Neural progenitor cell (in vitro differentiated cells): ENCODE results near the gene MACROH2A1. TPM values are rescaled to one million over a fixed set of nuclear protein-coding genes. Genes with fewer than 3 reads are reported as not detected.

Source experiments
- DNase-seq: peaks from one replicate; pipeline ENCODE4 v3.0.0-alpha.2; 2016; ENCODE audit warnings: low spot score
- H2AFZ ChIP-seq: fragments of 200-600 bp; sonication (generic); replicated peaks from 2 replicates; pipeline ENCODE4 v1.6.1; 2016; ENCODE audit warnings: antibody characterized with exemption
- H3F3A ChIP-seq: fragments of 200-600 bp; sonication (generic); 2 replicates; pipeline ENCODE4 v1.6.1; 2016; ENCODE audit warnings: antibody characterized with exemption, low read depth
- H3K27ac ChIP-seq: fragments of 200-600 bp; sonication (generic); 2 replicates; pipeline ENCODE4 v1.5.1; 2016; ENCODE audit warnings: mild to moderate bottlenecking
- H3K27me3 ChIP-seq: fragments of 200-600 bp; sonication (generic); 2 replicates; pipeline ENCODE4 v1.6.1; 2016; ENCODE audit warnings: mild to moderate bottlenecking, moderate library complexity
- H3K36me3 ChIP-seq: fragments of 200-600 bp; sonication (generic); 2 replicates; pipeline ENCODE4 v1.5.1; 2016
- H3K4me1 ChIP-seq: fragments of 200-600 bp; sonication (generic); 2 replicates; pipeline ENCODE4 v1.6.1; 2016; ENCODE audit warnings: mixed run types
- H3K4me2 ChIP-seq: fragments of 200-600 bp; sonication (generic); 2 replicates; pipeline ENCODE4 v1.6.1; 2016
- H3K4me3 ChIP-seq: fragments of 200-600 bp; sonication (generic); 2 replicates; pipeline ENCODE4 v1.5.1; 2016
- H3K79me2 ChIP-seq: fragments of 200-600 bp; sonication (generic); 2 replicates; pipeline ENCODE4 v1.6.1; 2016; ENCODE audit warnings: low read depth
- H3K9ac ChIP-seq: fragments of 200-600 bp; sonication (generic); 2 replicates; pipeline ENCODE4 v1.6.1; 2016
- H3K9me3 ChIP-seq: fragments of 200-600 bp; sonication (generic); 2 replicates; pipeline ENCODE4 v1.5.1; 2016; ENCODE audit warnings: low read depth
- H4K20me1 ChIP-seq: fragments of 200-600 bp; sonication (generic); 2 replicates; pipeline ENCODE4 v1.6.1; 2016; ENCODE audit warnings: low read depth
- H3K27ac Mint-ChIP-seq: 3 replicates; pipeline ENCODE4 v1.8.0; 2021; ENCODE audit warnings: mixed read lengths
- H3K27me3 Mint-ChIP-seq: 2 replicates; pipeline ENCODE4 v1.8.0; 2022; ENCODE audit warnings: low read depth, mild to moderate bottlenecking, inconsistent platforms, moderate library complexity, mixed read lengths; ENCODE audit not compliant: insufficient read depth
- H3K36me3 Mint-ChIP-seq: 3 replicates; pipeline ENCODE4 v1.8.0; 2021; ENCODE audit warnings: mixed read lengths
- H3K4me1 Mint-ChIP-seq: 3 replicates; pipeline ENCODE4 v1.8.0; 2021; ENCODE audit warnings: mixed read lengths
- H3K4me3 Mint-ChIP-seq: 3 replicates; pipeline ENCODE4 v1.8.0; 2021; ENCODE audit warnings: mild to moderate bottlenecking, moderate library complexity, mixed read lengths
- H3K9me3 Mint-ChIP-seq: 3 replicates; pipeline ENCODE4 v1.8.0; 2020; ENCODE audit warnings: mixed read lengths
- EZH2 ChIP-seq: fragments of 200-600 bp; sonication (generic); IDR thresholded peaks from 2 replicates; pipeline ENCODE4 v1.6.1; 2017; ENCODE audit warnings: antibody characterized with exemption, mild to moderate bottlenecking, moderate library complexity
- EZH2phosphoT487 ChIP-seq: fragments of 200-600 bp; sonication (generic); IDR thresholded peaks from 2 replicates; pipeline ENCODE4 v1.6.1; 2017; ENCODE audit warnings: antibody characterized with exemption
- total RNA-seq: library from RNA; depleted of rRNA; stranded (reverse); fragments of >200 nt; gene quantifications from 2 replicates; pipeline ENCODE4 v1.2.3, GENCODE V29; 2015; ENCODE audit warnings: low replicate concordance
- TF ChIP-seq, protein P1 (sequence below): fragments of 200-600 bp; sonication (generic); IDR thresholded peaks from 2 replicates; pipeline ENCODE4 v1.5.1; 2017; ENCODE audit warnings: antibody characterized with exemption, mild to moderate bottlenecking

MACROH2A1 gene
- total RNA-seq, 1 donor from 2014 or later: 179 TPM

DNA sequence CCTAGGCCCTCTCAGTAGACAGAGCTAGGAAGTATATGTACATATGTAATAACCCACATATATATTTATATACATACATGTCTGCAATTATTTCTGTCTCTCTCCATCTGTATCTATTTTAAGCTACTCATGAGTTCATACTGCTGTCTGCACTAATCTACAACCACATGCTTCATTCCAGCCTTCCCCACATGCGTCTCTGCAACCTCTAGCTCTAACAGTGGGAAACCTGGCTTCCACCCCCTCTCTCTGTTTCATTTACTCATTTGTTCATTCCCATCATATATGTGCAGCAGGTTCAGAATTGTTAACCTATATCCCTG lies 24.8 kb upstream of the MACROH2A1 start:
- Mint-ChIP-seq H3K36me3 (peaks cover 2% of the 10 kb centered on the region), H3K27ac (no peak overlapping the region), H3K4me1 (no peaks in the 10 kb centered on the region), H3K27me3 (peaks cover 6% of the 10 kb centered on the region), H3K9me3 (peaks cover 8% of the 10 kb centered on the region), H3K4me3 (no peak overlapping the region)
- Histone ChIP-seq H3K4me1 (no peaks in the 10 kb centered on the region), H3K27ac (no peak overlapping the region), H3K79me2 (no peaks in the 10 kb centered on the region), H2AFZ (no peak overlapping the region), H3F3A (no peaks in the 10 kb centered on the region), H4K20me1 (no peaks in the 10 kb centered on the region), H3K9me3 (peaks cover 4% of the 10 kb centered on the region), H3K4me2 (no peak overlapping the region), H3K27me3 (peaks cover 31% of the 10 kb centered on the region), H3K36me3 (no peaks in the 10 kb centered on the region), H3K9ac (no peak overlapping the region), H3K4me3 (no peak overlapping the region)
- TF ChIP-seq EZH2 (no peak), EZH2phosphoT487 (no peak)
- TF ChIP-seq, protein P1, sequence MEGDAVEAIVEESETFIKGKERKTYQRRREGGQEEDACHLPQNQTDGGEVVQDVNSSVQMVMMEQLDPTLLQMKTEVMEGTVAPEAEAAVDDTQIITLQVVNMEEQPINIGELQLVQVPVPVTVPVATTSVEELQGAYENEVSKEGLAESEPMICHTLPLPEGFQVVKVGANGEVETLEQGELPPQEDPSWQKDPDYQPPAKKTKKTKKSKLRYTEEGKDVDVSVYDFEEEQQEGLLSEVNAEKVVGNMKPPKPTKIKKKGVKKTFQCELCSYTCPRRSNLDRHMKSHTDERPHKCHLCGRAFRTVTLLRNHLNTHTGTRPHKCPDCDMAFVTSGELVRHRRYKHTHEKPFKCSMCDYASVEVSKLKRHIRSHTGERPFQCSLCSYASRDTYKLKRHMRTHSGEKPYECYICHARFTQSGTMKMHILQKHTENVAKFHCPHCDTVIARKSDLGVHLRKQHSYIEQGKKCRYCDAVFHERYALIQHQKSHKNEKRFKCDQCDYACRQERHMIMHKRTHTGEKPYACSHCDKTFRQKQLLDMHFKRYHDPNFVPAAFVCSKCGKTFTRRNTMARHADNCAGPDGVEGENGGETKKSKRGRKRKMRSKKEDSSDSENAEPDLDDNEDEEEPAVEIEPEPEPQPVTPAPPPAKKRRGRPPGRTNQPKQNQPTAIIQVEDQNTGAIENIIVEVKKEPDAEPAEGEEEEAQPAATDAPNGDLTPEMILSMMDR: no peak
- no peak for DNase-seq

- Mint-ChIP-seq H3K9me3 (peaks cover 3% of the 10 kb centered on the region), H3K27ac (no peak overlapping the region), H3K4me3 (no peak overlapping the region), H3K36me3 (peaks cover 2% of the 10 kb centered on the region), H3K27me3 (peaks cover 6% of the 10 kb centered on the region), H3K4me1 (no peaks in the 10 kb centered on the region)
- H3F3A ChIP-seq: no peaks in the 10 kb centered on the region
- H3K9ac ChIP-seq: no peak overlapping the region
- no peak overlapping the region for H2AFZ ChIP-seq
- H3K27ac ChIP-seq: no peak overlapping the region
- no peaks in the 10 kb centered on the region for H4K20me1 ChIP-seq
- H3K79me2 ChIP-seq: no peaks in the 10 kb centered on the region
- TF ChIP-seq, protein P1: no peak
- no peak for TF ChIP-seq EZH2phosphoT487
- TF ChIP-seq EZH2: no peak
- peaks cover 36% of the 10 kb centered on the region for H3K27me3 ChIP-seq
- no peaks in the 10 kb centered on the region for H3K9me3 ChIP-seq
- H3K4me2 ChIP-seq: no peak overlapping the region
- H3K4me1 ChIP-seq: no peaks in the 10 kb centered on the region
- no peak for DNase-seq
- H3K4me3 ChIP-seq: no peak overlapping the region
- H3K36me3 ChIP-seq: no peaks in the 10 kb centered on the region
These were observed 24.3 kb upstream of the MACROH2A1 start for GRCh38 chr5:135423146-135423845.

DNA sequence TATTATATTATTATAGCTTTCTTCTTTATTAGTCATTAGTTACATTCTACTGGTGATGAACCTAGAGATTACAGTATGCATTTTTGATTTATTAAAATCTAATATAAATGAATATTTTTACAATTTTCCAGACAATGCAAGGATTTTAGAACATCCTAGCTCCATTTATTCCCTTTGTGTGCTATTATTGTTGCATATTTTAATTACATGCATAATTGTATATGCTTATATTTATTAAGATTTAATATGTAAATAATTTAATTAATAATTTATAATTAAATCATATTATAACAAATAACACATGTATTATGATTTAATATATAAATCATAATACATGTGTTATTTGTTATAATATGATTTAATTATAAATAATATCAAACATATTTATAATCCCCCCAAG lies 23.4 kb upstream of the MACROH2A1 start:
- H3K27me3 ChIP-seq: peaks cover 44% of the 10 kb centered on the region
- Mint-ChIP-seq H3K4me3 (no peak overlapping the region), H3K9me3 (no peaks in the 10 kb centered on the region), H3K27ac (no peak overlapping the region), H3K27me3 (peaks cover 9% of the 10 kb centered on the region), H3K4me1 (no peaks in the 10 kb centered on the region), H3K36me3 (no peaks in the 10 kb centered on the region)
- no peak overlapping the region for H2AFZ ChIP-seq
- H3K9me3 ChIP-seq: no peaks in the 10 kb centered on the region
- H3K27ac ChIP-seq: no peak overlapping the region
- TF ChIP-seq, protein P1: no peak
- TF ChIP-seq EZH2phosphoT487: no peak
- no peak for TF ChIP-seq EZH2
- H4K20me1 ChIP-seq: no peaks in the 10 kb centered on the region
- no peak overlapping the region for H3K9ac ChIP-seq
- no peaks in the 10 kb centered on the region for H3K79me2 ChIP-seq
- no peak overlapping the region for H3K4me2 ChIP-seq
- no peaks in the 10 kb centered on the region for H3K4me1 ChIP-seq
- H3K36me3 ChIP-seq: no peaks in the 10 kb centered on the region
- H3F3A ChIP-seq: no peaks in the 10 kb centered on the region
- no peak overlapping the region for H3K4me3 ChIP-seq
- DNase-seq: no peak
